GM23338 (cell line): ENCODE data around the gene DCTN5. TPM values are rescaled to one million over a fixed set of nuclear protein-coding genes. Genes with fewer than 3 reads are reported as not detected.

ENCODE experiments used
- ATAC-seq: fragments of 200-7000 bp; cut with Tn5 transposase; 3 replicates; pipeline ENCODE4 v1.9.1; 2020
- DNase-seq: peaks from one replicate; pipeline ENCODE4 v3.0.0-alpha.2; 2015; ENCODE audit warnings: low spot score
- H2AFZ ChIP-seq: fragments of 200-600 bp; sonication (generic); 2 replicates; pipeline ENCODE4 v1.8.0; 2016; ENCODE audit warnings: antibody characterized with exemption, mild to moderate bottlenecking, moderate library complexity
- H3F3A ChIP-seq: fragments of 200-600 bp; sonication (generic); replicated peaks from 2 replicates; pipeline ENCODE4 v1.8.0; 2017; ENCODE audit warnings: antibody characterized with exemption, mixed run types, low read depth
- H3K27ac ChIP-seq: fragments of 200-600 bp; sonication (generic); 2 replicates; pipeline ENCODE4 v1.6.1; 2016; ENCODE audit warnings: low read depth
- H3K27me3 ChIP-seq: fragments of 200-600 bp; sonication (generic); 2 replicates; pipeline ENCODE4 v1.8.0; 2016; ENCODE audit warnings: mild to moderate bottlenecking, mixed run types, moderate library complexity; ENCODE audit not compliant: insufficient read depth
- H3K36me3 ChIP-seq: fragments of 200-600 bp; sonication (generic); 2 replicates; pipeline ENCODE4 v1.8.0; 2016; ENCODE audit warnings: mild to moderate bottlenecking; ENCODE audit not compliant: insufficient read depth
- H3K4me1 ChIP-seq: fragments of 200-600 bp; sonication (generic); 2 replicates; pipeline ENCODE4 v1.8.0; 2016; ENCODE audit warnings: mild to moderate bottlenecking, moderate library complexity; ENCODE audit not compliant: insufficient read depth
- H3K4me2 ChIP-seq: fragments of 200-600 bp; sonication (generic); 2 replicates; pipeline ENCODE4 v1.7.1; 2017; ENCODE audit warnings: mixed run types
- H3K4me3 ChIP-seq: fragments of 200-600 bp; sonication (generic); 2 replicates; pipeline ENCODE4 v1.6.1; 2016; ENCODE audit warnings: mixed run types
- H3K79me2 ChIP-seq: fragments of 200-600 bp; sonication (generic); replicated peaks from 2 replicates; pipeline ENCODE4 v1.8.0; 2017; ENCODE audit warnings: mild to moderate bottlenecking; ENCODE audit not compliant: insufficient read depth
- H3K9me2 ChIP-seq: fragments of 200-600 bp; sonication (generic); 2 replicates; pipeline ENCODE4 v1.8.0; 2017; ENCODE audit not compliant: insufficient read depth
- H4K20me1 ChIP-seq: fragments of 200-600 bp; sonication (generic); replicated peaks from 2 replicates; pipeline ENCODE4 v1.8.0; 2017; ENCODE audit warnings: mild to moderate bottlenecking; ENCODE audit not compliant: insufficient read depth
- H3K27ac Mint-ChIP-seq: 2 replicates; pipeline ENCODE4 v1.8.0; 2020; ENCODE audit warnings: inconsistent platforms, mild to moderate bottlenecking, moderate library complexity, mixed read lengths
- H3K27me3 Mint-ChIP-seq: 3 replicates; pipeline ENCODE4 v1.8.0; 2022; ENCODE audit warnings: low read depth, mild to moderate bottlenecking, moderate library complexity, mixed read lengths, inconsistent platforms; ENCODE audit not compliant: insufficient read depth, poor library complexity
- H3K36me3 Mint-ChIP-seq: 3 replicates; pipeline ENCODE4 v1.8.0; 2021; ENCODE audit warnings: low read depth, mild to moderate bottlenecking, inconsistent platforms, moderate library complexity, mixed read lengths
- H3K4me1 Mint-ChIP-seq: 3 replicates; pipeline ENCODE4 v1.8.0; 2020; ENCODE audit warnings: mild to moderate bottlenecking, inconsistent platforms, mixed read lengths
- H3K4me3 Mint-ChIP-seq: 3 replicates; pipeline ENCODE4 v1.8.0; 2021; ENCODE audit warnings: moderate library complexity, mild to moderate bottlenecking, inconsistent platforms, mixed read lengths
- H3K9me3 Mint-ChIP-seq: 3 replicates; pipeline ENCODE4 v1.8.0; 2020; ENCODE audit warnings: moderate library complexity, mild to moderate bottlenecking, inconsistent platforms, mixed read lengths
- CREB1 ChIP-seq: fragments of 250-450 bp; sonication (Bioruptor Pico); IDR thresholded peaks from 2 replicates; pipeline ENCODE4 v1.5.0; 2020; ENCODE audit warnings: low read depth, mild to moderate bottlenecking, moderate library complexity
- CTCF ChIP-seq, 2 experiments: fragments of 200-600 bp in 1 of 2; sonication (generic) in 1 of 2; conservative IDR thresholded peaks; 2 replicates each; pipeline versions ENCODE4 v1.5.1 to v1.6.1; 2016 to 2017; ENCODE audit warnings: antibody characterized with exemption in 2 of 2, low read depth in 2 of 2, mild to moderate bottlenecking in 2 of 2, moderate library complexity in 1 of 2
- EZH2 ChIP-seq: fragments of 200-600 bp; sonication (generic); IDR thresholded peaks from one replicate; pipeline ENCODE4 v1.8.0; 2017; ENCODE audit warnings: antibody characterized with exemption, mild to moderate bottlenecking, low read depth; ENCODE audit not compliant: unreplicated experiment
- JUNB ChIP-seq: IDR thresholded peaks from one replicate; pipeline ENCODE4 v1.6.1; 2016; ENCODE audit warnings: antibody characterized with exemption; ENCODE audit not compliant: unreplicated experiment
- POLR2AphosphoS5 ChIP-seq: IDR thresholded peaks from 2 replicates; pipeline ENCODE4 v1.6.1; 2016; ENCODE audit warnings: antibody characterized with exemption, low read depth
- REST ChIP-seq: IDR thresholded peaks from one replicate; pipeline ENCODE4 v1.6.1; 2018; ENCODE audit warnings: antibody characterized with exemption; ENCODE audit not compliant: unreplicated experiment
- ZNF331 ChIP-seq: fragments of 250-450 bp; sonication (Bioruptor Pico); IDR thresholded peaks from 2 replicates; pipeline ENCODE4 v1.5.0; 2020; ENCODE audit warnings: low read depth, mild to moderate bottlenecking, moderate library complexity
- polyA plus RNA-seq: library from polyadenylated mRNA; unstranded; fragments of >200 nt; fragmentation: Nextera tagmentation; extraction: Ambion mirVana; gene quantifications from 2 replicates; pipeline ENCODE4 v1.2.1, GENCODE V29; 2016
- total RNA-seq: library from RNA; depleted of rRNA; stranded (reverse); fragments of >200 nt; shearing (Covaris generic); gene quantifications from 2 replicates; pipeline ENCODE4 v1.2.3, GENCODE V29; 2014
- TF ChIP-seq, protein P1 (sequence below): fragments of 250-450 bp; sonication (Bioruptor Pico); IDR thresholded peaks from 2 replicates; pipeline ENCODE4 v1.5.0; 2020; ENCODE audit warnings: mild to moderate bottlenecking, moderate library complexity

DCTN5 gene
- total and polyA plus RNA-seq, 2 experiments from 2014 or later = 11.5 to 69.6 TPM

GRCh38 chr16:23700509-23700908, 59.2 kb downstream of the DCTN5 start (continued):
- no peak for TF ChIP-seq CTCF (conservative IDR thresholded peaks at IDR 0.05; ENCODE audit: low read depth in 2 of 2)
- TF ChIP-seq, protein P1, sequence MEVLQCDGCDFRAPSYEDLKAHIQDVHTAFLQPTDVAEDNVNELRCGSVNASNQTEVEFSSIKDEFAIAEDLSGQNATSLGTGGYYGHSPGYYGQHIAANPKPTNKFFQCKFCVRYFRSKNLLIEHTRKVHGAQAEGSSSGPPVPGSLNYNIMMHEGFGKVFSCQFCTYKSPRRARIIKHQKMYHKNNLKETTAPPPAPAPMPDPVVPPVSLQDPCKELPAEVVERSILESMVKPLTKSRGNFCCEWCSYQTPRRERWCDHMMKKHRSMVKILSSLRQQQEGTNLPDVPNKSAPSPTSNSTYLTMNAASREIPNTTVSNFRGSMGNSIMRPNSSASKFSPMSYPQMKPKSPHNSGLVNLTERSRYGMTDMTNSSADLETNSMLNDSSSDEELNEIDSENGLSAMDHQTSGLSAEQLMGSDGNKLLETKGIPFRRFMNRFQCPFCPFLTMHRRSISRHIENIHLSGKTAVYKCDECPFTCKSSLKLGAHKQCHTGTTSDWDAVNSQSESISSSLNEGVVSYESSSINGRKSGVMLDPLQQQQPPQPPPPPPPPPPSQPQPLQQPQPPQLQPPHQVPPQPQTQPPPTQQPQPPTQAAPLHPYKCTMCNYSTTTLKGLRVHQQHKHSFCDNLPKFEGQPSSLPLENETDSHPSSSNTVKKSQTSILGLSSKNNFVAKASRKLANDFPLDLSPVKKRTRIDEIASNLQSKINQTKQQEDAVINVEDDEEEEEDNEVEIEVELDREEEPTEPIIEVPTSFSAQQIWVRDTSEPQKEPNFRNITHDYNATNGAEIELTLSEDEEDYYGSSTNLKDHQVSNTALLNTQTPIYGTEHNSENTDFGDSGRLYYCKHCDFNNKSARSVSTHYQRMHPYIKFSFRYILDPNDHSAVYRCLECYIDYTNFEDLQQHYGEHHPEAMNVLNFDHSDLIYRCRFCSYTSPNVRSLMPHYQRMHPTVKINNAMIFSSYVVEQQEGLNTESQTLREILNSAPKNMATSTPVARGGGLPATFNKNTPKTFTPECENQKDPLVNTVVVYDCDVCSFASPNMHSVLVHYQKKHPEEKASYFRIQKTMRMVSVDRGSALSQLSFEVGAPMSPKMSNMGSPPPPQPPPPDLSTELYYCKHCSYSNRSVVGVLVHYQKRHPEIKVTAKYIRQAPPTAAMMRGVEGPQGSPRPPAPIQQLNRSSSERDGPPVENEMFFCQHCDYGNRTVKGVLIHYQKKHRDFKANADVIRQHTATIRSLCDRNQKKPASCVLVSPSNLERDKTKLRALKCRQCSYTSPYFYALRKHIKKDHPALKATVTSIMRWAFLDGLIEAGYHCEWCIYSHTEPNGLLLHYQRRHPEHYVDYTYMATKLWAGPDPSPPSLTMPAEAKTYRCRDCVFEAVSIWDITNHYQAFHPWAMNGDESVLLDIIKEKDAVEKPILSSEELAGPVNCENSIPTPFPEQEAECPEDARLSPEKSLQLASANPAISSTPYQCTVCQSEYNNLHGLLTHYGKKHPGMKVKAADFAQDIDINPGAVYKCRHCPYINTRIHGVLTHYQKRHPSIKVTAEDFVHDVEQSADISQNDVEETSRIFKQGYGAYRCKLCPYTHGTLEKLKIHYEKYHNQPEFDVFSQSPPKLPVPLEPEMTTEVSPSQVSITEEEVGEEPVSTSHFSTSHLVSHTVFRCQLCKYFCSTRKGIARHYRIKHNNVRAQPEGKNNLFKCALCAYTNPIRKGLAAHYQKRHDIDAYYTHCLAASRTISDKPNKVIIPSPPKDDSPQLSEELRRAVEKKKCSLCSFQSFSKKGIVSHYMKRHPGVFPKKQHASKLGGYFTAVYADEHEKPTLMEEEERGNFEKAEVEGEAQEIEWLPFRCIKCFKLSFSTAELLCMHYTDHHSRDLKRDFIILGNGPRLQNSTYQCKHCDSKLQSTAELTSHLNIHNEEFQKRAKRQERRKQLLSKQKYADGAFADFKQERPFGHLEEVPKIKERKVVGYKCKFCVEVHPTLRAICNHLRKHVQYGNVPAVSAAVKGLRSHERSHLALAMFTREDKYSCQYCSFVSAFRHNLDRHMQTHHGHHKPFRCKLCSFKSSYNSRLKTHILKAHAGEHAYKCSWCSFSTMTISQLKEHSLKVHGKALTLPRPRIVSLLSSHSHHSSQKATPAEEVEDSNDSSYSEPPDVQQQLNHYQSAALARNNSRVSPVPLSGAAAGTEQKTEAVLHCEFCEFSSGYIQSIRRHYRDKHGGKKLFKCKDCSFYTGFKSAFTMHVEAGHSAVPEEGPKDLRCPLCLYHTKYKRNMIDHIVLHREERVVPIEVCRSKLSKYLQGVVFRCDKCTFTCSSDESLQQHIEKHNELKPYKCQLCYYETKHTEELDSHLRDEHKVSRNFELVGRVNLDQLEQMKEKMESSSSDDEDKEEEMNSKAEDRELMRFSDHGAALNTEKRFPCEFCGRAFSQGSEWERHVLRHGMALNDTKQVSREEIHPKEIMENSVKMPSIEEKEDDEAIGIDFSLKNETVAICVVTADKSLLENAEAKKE (CRISPR knock-in tag) = no peak
- TF ChIP-seq EZH2 = no peak
- TF ChIP-seq ZNF331 (CRISPR knock-in tag) = no peak
- no peak for TF ChIP-seq POLR2AphosphoS5
- TF ChIP-seq JUNB = no peak

- Histone ChIP-seq H3K27ac (no peak overlapping the region), H2AFZ (peak overlapping the region; percentile 91), H4K20me1 (no peaks in the 10 kb centered on the region), H3K27me3 (no peaks in the 10 kb centered on the region), H3K4me2 (peak overlapping the region; percentile 62; the same call in 1 of the 2 replicates), H3K4me3 (no peak overlapping the region), H3K36me3 (no peaks in the 10 kb centered on the region), H3K4me1 (peaks cover 11% of the 10 kb centered on the region; the same call in 1 of the 2 replicates), H3K79me2 (no peaks in the 10 kb centered on the region), H3K9me2 (no peaks in the 10 kb centered on the region), H3F3A (0 out of 2 replicates have a peak, but pooled peaks cover 4% of the 10 kb centered on the region)
- DNase-seq = no peak
- no peak overlapping the region for H3K4me3 Mint-ChIP-seq
- ATAC-seq = peak; percentile 65
- H3K27ac Mint-ChIP-seq = no peak overlapping the region; the same call in 1 of the 2 replicates
- peaks cover 5% of the 10 kb centered on the region for H3K27me3 Mint-ChIP-seq
- TF ChIP-seq REST (peak; percentile 49), JUNB (no peak), CREB1 (CRISPR knock-in tag) (no peak)
- H3K4me1 Mint-ChIP-seq = peaks cover 9% of the 10 kb centered on the region
- peaks cover 11% of the 10 kb centered on the region for H3K9me3 Mint-ChIP-seq
- peaks cover 5% of the 10 kb centered on the region for H3K36me3 Mint-ChIP-seq
Observed at GRCh38 chr16:23701045-23701444, 59.8 kb downstream of the DCTN5 start.
